Spleen (tissue), 11 donors: ENCODE measurements around the gene AKAP13. TPM values are rescaled to one million over a fixed set of nuclear protein-coding genes. Genes with fewer than 3 reads are reported as not detected.

Experiments
- DNase-seq: peaks from one replicate; pipeline ENCODE4 v3.0.0-alpha.2; 2020
- H3K27ac ChIP-seq, 8 donors: fragments of 200-600 bp; sonication (generic) in 7 of 8; 1 replicate in 4 of 8; 2 replicates in 4 of 8; pipeline versions ENCODE4 v1.5.0 to v1.8.0; 2016 to 2021; ENCODE audit warnings: inconsistent platforms in 4 of 8, mild to moderate bottlenecking in 4 of 8, moderate library complexity in 1 of 8
- H3K27me3 ChIP-seq, 7 donors: fragments of 200-600 bp; sonication (generic) in 6 of 7; replicated peaks in 1 of 7; 1 replicate in 4 of 7; 2 replicates in 3 of 7; pipeline versions ENCODE4 v1.5.0 to v1.8.0; 2016 to 2021; ENCODE audit warnings: inconsistent platforms in 3 of 7, mild to moderate bottlenecking in 1 of 7
- H3K36me3 ChIP-seq, 6 donors: fragments of 200-600 bp; sonication (generic) in 5 of 6; 1 replicate in 4 of 6; 2 replicates in 2 of 6; pipeline versions ENCODE4 v1.5.0 to v1.8.0; 2016 to 2021; ENCODE audit warnings: inconsistent platforms in 2 of 6
- H3K4me1 ChIP-seq, 6 donors: fragments of 200-600 bp; sonication (generic) in 5 of 6; 1 replicate in 3 of 6; 2 replicates in 3 of 6; pipeline versions ENCODE4 v1.5.0 to v1.8.0; 2016 to 2021; ENCODE audit warnings: inconsistent platforms in 3 of 6
- H3K4me3 ChIP-seq, 8 donors: fragments of 200-600 bp; sonication (generic) in 7 of 8; 1 replicate in 4 of 8; 2 replicates in 4 of 8; pipeline versions ENCODE4 v1.5.0 to v1.8.0; 2016 to 2021; ENCODE audit warnings: inconsistent platforms in 4 of 8, mild to moderate bottlenecking in 4 of 8, moderate library complexity in 2 of 8
- H3K9me3 ChIP-seq, 8 donors: fragments of 200-600 bp; sonication (generic) in 7 of 8; 1 replicate in 4 of 8; 2 replicates in 4 of 8; pipeline versions ENCODE4 v1.5.0 to v1.8.0; 2016 to 2021; ENCODE audit warnings: inconsistent platforms in 4 of 8
- CTCF ChIP-seq, 11 experiments: fragments of 200-600 bp in 7 of 11; fragments of 450-650 bp in 4 of 11; sonication (generic) in 4 of 11; IDR thresholded peaks in 8 of 11; conservative IDR thresholded peaks in 3 of 11; 1 replicate in 7 of 11; 2 replicates in 4 of 11; pipeline versions ENCODE4 v1.4.0 to v1.8.0; 2016 to 2021; ENCODE audit warnings: antibody characterized with exemption in 11 of 11, inconsistent platforms in 4 of 11, mild to moderate bottlenecking in 1 of 11
- POLR2A ChIP-seq, 3 donors: fragments of 450-650 bp; IDR thresholded peaks; one replicate each; pipeline ENCODE4 v1.5.1; 2017; ENCODE audit warnings: antibody characterized with exemption in 3 of 3, mild to moderate bottlenecking in 1 of 3
- POLR2AphosphoS5 ChIP-seq, 3 donors: sonication (generic); formaldehyde crosslinking; IDR thresholded peaks; one replicate each; pipeline ENCODE4 v1.5.1; 2017; ENCODE audit warnings: antibody characterized with exemption in 3 of 3
- WGBS, 5 donors: extraction: QIAGEN DNeasy Blood & Tissue Kit in 3 of 5; methylation state at CpG; one replicate each; pipeline versions ENCODE4 v1.1.5 to v1.1.7; 2013 to 2018; 5-methylcytosine and 5-hydroxymethylcytosine counted together
- intact Hi-C: fragments of 100-400 bp; cut with DNase I; formaldehyde crosslinking; loops from one replicate; pipeline ENCODE4 v1.15.0; 2023; ENCODE audit warnings: low total_unique reads
- polyA plus RNA-seq, 3 donors: library from polyadenylated mRNA; stranded (reverse); fragments of 200-250 nt; gene quantifications; one replicate each; pipeline ENCODE4 v1.2.1, GENCODE V29; 2013
- total RNA-seq, 7 donors: library from RNA; depleted of rRNA in 3 of 7; stranded (reverse); fragments of >200 nt in 3 of 7; fragmentation: NEBNext Ultra II Directional in 4 of 7; extraction: Animal tissue kit (Norgen Biotek cat#: 25700) in 4 of 7; gene quantifications; one replicate each; pipeline versions ENCODE4 v1.1.0 to v1.2.1, GENCODE V29; 2016 to 2021
- donor health status: healthy with polysubstance abuse.
- donor health status: DM: no; HTN: no; CAD: no; lungs with moderate emphysema.
- donor health status: DM: no; HTN: no; CAD: no.
- donor health status: Bipolar disorder and iron deficiency.
- donor health status: healthy.
- donor health status: DM: no; HTN: no; CAD: no.
- donor health status: DM: yes; HTN: yes; CAD: no.

The AKAP13 gene
- total and polyA plus RNA-seq, 10 donors: 35.4 to 413 (median 260) TPM

DNA sequence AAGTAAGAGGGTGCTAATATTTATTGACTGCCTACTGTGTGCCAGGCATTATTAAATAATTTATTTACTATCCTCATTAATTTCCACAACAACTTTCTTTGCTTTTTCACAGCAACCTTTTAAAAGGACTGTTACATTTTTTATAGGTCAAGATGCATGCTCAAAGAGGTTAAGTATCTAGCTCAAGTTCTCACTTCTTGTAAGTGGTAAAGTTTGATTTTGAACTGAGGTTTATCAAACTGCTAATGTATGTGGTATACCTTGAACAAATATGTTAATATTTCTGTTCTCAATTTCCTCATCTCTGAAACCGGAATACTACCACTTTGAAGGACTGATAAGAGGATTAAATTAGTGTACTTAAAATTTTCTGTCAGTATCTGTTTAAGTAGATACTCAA is 183.3 kb downstream of the AKAP13 start:
- Histone ChIP-seq H3K4me1 (peaks cover 0 to 72% (median 18%) of the 10 kb centered on the region in 6 donors), H3K27ac (peak overlapping the region in 1 of 8 donors; percentile 4), H3K27me3 (no peaks in the 10 kb centered on the region), H3K4me3 (no peak overlapping the region), H3K36me3 (peaks cover 0 to 30% (median 0%) of the 10 kb centered on the region in 6 donors), H3K9me3 (no peaks in the 10 kb centered on the region)
- no peak for TF ChIP-seq POLR2A (IDR thresholded peaks at IDR 0.05)
- TF ChIP-seq POLR2AphosphoS5 (IDR thresholded peaks at IDR 0.05): no peak
- no peak for TF ChIP-seq CTCF (IDR thresholded peaks at IDR 0.05 in 8 of 11, conservative IDR thresholded peaks at IDR 0.05 in 3 of 11)
- 79 to 86% (median 82%) methylated on average over 1 of the region's 1 CpG for WGBS, 5 donors
- intact Hi-C loops: no loop called here
- no peak for DNase-seq

- WGBS, 5 donors: 52 to 75% (median 70%) methylated on average over 2 of the region's 2 CpGs
- Histone ChIP-seq H3K4me3 (no peak overlapping the region), H3K4me1 (peaks cover 0 to 70% (median 12%) of the 10 kb centered on the region in 6 donors), H3K9me3 (no peaks in the 10 kb centered on the region), H3K27ac (peak overlapping the region in 1 of 8 donors; percentile 35), H3K27me3 (no peaks in the 10 kb centered on the region), H3K36me3 (peaks cover 0 to 25% (median 0%) of the 10 kb centered on the region in 6 donors)
- TF ChIP-seq CTCF (IDR thresholded peaks at IDR 0.05 in 8 of 11, conservative IDR thresholded peaks at IDR 0.05 in 3 of 11) (no peak), POLR2AphosphoS5 (IDR thresholded peaks at IDR 0.05) (no peak), POLR2A (IDR thresholded peaks at IDR 0.05) (no peak)
- no peak for DNase-seq
- intact Hi-C loops: no loop called here
These were observed 184.3 kb downstream of the AKAP13 start for GRCh38 chr15:85564686-85565085.

DNA sequence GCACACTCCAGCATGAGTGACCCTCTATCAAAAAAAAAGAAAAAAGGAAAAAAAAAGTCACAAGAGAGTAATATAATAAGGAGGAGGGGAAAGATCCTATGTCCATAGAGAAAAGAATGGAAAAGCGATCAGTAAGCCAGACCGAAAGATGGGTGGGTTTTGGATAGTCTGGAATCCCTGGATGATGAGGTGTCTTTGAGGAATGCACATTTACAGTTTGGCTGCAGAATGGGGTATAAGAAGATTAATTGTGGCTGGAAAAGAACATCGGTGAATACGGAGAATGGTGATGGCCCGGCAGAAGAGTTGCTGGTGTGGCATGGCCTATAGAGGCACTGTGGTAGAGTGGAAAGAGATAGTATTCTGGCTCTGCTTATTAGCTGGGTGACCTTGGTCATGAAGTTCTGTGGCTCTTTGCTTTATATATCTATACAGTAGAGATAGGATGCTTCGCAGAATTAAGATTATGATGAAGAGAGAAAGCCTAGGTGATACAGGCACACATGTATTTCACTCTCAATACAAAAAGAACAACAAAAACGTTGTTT is 187.9 kb downstream of the AKAP13 start:
- intact Hi-C loops: no loop called here
- peaks cover 0 to 54% (median 12%) of the 10 kb centered on the region in 6 donors for H3K4me1 ChIP-seq
- TF ChIP-seq POLR2AphosphoS5 (IDR thresholded peaks at IDR 0.05) (no peak), CTCF (IDR thresholded peaks at IDR 0.05 in 8 of 11, conservative IDR thresholded peaks at IDR 0.05 in 3 of 11) (no peak), POLR2A (IDR thresholded peaks at IDR 0.05) (no peak)
- no peaks in the 10 kb centered on the region for H3K27me3 ChIP-seq
- H3K9me3 ChIP-seq: no peaks in the 10 kb centered on the region
- WGBS, 5 donors: 91 to 97% (median 95%) methylated on average over 7 of the region's 7 CpGs
- DNase-seq: no peak
- H3K4me3 ChIP-seq: no peak overlapping the region
- H3K27ac ChIP-seq: no peak overlapping the region
- peaks cover 0 to 14% (median 0%) of the 10 kb centered on the region in 6 donors for H3K36me3 ChIP-seq

GRCh38 chr15:85570336-85570735 is 189.9 kb downstream of the AKAP13 start:
- 67 to 91% (median 82%) methylated on average over 8 of the region's 8 CpGs for WGBS, 5 donors
- Histone ChIP-seq H3K36me3 (peaks cover 0 to 18% (median 2%) of the 10 kb centered on the region in 6 donors), H3K4me3 (peak overlapping the region in 1 of 8 donors; percentile 9), H3K4me1 (peaks cover 0 to 34% (median 5%) of the 10 kb centered on the region in 6 donors), H3K27ac (peak overlapping the region in 5 of 8 donors; percentile 7 to 71 (median 44)), H3K27me3 (no peaks in the 10 kb centered on the region), H3K9me3 (no peaks in the 10 kb centered on the region)
- TF ChIP-seq CTCF (IDR thresholded peaks at IDR 0.05 in 8 of 11, conservative IDR thresholded peaks at IDR 0.05 in 3 of 11) (no peak), POLR2AphosphoS5 (IDR thresholded peaks at IDR 0.05) (peak in 1 of 3 donors; percentile 36)
- intact Hi-C loops: no loop called here
- no peak for DNase-seq
